ENCODE measurements around the gene CDYL2.

Gene CDYL2

GRCh38 chr16:80576343-80576912 is 228.0 kb downstream of the CDYL2 start:
- no peak for TF ChIP-seq ZFX (IDR thresholded peaks at IDR 0.05; ENCODE audit: borderline replicate concordance)
- TF ChIP-seq, protein P1, sequence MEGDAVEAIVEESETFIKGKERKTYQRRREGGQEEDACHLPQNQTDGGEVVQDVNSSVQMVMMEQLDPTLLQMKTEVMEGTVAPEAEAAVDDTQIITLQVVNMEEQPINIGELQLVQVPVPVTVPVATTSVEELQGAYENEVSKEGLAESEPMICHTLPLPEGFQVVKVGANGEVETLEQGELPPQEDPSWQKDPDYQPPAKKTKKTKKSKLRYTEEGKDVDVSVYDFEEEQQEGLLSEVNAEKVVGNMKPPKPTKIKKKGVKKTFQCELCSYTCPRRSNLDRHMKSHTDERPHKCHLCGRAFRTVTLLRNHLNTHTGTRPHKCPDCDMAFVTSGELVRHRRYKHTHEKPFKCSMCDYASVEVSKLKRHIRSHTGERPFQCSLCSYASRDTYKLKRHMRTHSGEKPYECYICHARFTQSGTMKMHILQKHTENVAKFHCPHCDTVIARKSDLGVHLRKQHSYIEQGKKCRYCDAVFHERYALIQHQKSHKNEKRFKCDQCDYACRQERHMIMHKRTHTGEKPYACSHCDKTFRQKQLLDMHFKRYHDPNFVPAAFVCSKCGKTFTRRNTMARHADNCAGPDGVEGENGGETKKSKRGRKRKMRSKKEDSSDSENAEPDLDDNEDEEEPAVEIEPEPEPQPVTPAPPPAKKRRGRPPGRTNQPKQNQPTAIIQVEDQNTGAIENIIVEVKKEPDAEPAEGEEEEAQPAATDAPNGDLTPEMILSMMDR (IDR thresholded peaks at IDR 0.05): no peak
- no peak overlapping the region for H3K27ac ChIP-seq

GRCh38 chr16:80573700-80574120 is 230.7 kb downstream of the CDYL2 start:
- TF ChIP-seq, protein P1 (IDR thresholded peaks at IDR 0.05): no peak
- TF ChIP-seq ZFX (IDR thresholded peaks at IDR 0.05; ENCODE audit: borderline replicate concordance): no peak

GRCh38 chr16:80570106-80570478 is 234.3 kb downstream of the CDYL2 start:
- no peak for TF ChIP-seq ZFX (IDR thresholded peaks at IDR 0.05; ENCODE audit: borderline replicate concordance)
- TF ChIP-seq, protein P1 (IDR thresholded peaks at IDR 0.05): no peak
- H3K27ac ChIP-seq: no peak overlapping the region

More at GRCh38 chr16:80573700-80574120, 230.7 kb downstream of the CDYL2 start:
- H3K27ac ChIP-seq: no peak overlapping the region

DNA sequence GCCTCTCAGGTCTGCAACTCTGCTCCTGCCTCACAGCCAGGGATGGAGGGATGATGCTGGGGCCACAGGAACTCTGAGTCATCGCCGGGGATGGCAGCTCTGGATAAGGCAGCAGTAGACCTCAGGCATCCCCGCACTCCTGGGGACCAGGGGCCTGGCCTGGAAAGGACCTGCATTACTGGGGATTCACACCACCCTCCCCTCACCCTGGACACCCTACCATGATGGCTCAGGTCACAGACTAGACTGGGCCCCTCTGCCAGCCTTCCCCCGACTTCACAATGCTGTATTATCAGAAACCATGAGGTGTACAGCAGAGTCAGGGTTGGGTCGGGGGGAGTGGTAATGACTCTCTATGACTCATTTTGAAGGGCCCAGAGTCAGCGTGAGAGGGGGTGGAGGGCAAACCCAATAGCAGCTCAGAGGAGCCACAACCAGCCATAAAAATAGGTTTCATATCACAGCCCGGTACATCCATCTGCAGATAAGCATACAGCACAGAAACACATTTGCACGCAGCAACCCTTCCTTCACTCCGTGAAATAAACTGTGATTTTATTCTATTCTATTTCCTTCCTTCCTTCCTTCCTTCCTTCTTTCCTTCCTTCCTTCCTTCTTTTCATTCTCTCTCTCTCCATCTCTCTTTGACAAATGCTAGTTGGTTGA is 234.8 kb downstream of the CDYL2 start:
- TF ChIP-seq ZFX (IDR thresholded peaks at IDR 0.05; ENCODE audit: borderline replicate concordance): no peak
- TF ChIP-seq, protein P1 (IDR thresholded peaks at IDR 0.05): no peak
- no peak overlapping the region for H3K27ac ChIP-seq

- no peak overlapping the region for H3K27ac ChIP-seq
- TF ChIP-seq, protein P1 (IDR thresholded peaks at IDR 0.05): no peak
- TF ChIP-seq ZFX (IDR thresholded peaks at IDR 0.05; ENCODE audit: borderline replicate concordance): no peak
Measured at GRCh38 chr16:80564394-80564793, 240.0 kb downstream of the CDYL2 start.

DNA sequence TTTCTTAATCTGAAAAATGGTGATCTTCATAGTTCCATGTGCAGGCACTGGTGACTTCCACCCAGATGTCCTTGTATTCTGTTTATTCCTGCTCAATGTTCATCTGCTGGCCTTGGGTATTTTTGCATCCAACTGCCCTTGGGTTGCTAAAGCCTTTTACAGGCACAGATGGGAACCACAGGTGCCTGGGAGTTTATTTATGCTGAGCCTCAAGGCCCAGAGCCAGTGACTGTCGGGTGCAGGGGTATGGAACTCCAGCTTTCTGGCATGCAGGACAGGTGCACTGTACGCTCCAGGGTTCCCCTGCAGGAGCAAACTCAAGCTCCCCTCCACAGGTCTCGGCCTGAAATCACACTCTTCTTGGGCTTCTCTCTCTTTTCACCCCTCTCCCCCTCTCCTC is 241.3 kb downstream of the CDYL2 start:
- H3K27ac ChIP-seq: no peak overlapping the region
- TF ChIP-seq, protein P1 (IDR thresholded peaks at IDR 0.05): no peak
- TF ChIP-seq ZFX (IDR thresholded peaks at IDR 0.05; ENCODE audit: borderline replicate concordance): no peak

- H3K27ac ChIP-seq: no peak overlapping the region
- TF ChIP-seq ZFX (IDR thresholded peaks at IDR 0.05; ENCODE audit: borderline replicate concordance): no peak
Measured at GRCh38 chr16:80559369-80559768, 245.0 kb downstream of the CDYL2 start.

Data from 22Rv1 (cell line).